ENCODE data around the gene TRIO. TPM values are rescaled to one million over a fixed set of nuclear protein-coding genes. Genes with fewer than 3 reads are reported as not detected.

TRIO gene
- total RNA-seq, 1 experiment from 2014 or later, result 136 TPM

DNA sequence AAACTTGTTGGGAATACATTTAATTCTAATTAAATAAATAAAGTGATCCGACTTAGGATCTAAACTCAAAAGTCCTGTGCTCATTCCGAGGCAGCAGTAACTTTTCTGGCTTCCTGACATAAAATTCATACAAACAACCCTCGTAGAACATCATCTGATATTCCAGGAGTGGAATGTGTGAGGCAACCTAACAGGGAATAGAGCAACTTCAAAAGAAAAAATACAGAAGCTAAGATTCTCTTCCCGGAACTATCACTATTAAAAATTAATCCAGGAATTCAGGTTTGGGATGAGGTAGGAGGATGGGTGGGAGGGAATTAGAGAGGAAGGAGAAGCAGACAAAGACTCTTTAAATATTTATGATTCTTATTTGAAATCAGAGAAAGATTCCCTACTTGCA, 32.9 kb upstream of the TRIO start:
- peaks cover 19% of the 10 kb centered on the region for H3K4me1 Mint-ChIP-seq (ENCODE audit: insufficient read depth, unreplicated experiment)
- H3K27me3 Mint-ChIP-seq (ENCODE audit: insufficient read depth, unreplicated experiment), result no peaks in the 10 kb centered on the region
- CTCF ChIA-PET, result interaction anchor here (0.6 to 2.1 kb wide), 4 partner anchors 16 to 95 kb away, joined by 3 to 8 read pairs (median 4); no protein-coding TSS in a partner anchor
- no peak overlapping the region for H3K27ac Mint-ChIP-seq (ENCODE audit: low read depth, unreplicated experiment)
- no peak for DNase-seq (ENCODE audit: unreplicated experiment)
- H3K36me3 Mint-ChIP-seq (ENCODE audit: insufficient read depth, unreplicated experiment), result no peaks in the 10 kb centered on the region
- POLR2A ChIA-PET, result interaction anchor here (0.5 kb wide), 1 partner anchor 266 kb away, joined by 3 read pairs; no protein-coding TSS in a partner anchor
- TF ChIP-seq, protein P1, sequence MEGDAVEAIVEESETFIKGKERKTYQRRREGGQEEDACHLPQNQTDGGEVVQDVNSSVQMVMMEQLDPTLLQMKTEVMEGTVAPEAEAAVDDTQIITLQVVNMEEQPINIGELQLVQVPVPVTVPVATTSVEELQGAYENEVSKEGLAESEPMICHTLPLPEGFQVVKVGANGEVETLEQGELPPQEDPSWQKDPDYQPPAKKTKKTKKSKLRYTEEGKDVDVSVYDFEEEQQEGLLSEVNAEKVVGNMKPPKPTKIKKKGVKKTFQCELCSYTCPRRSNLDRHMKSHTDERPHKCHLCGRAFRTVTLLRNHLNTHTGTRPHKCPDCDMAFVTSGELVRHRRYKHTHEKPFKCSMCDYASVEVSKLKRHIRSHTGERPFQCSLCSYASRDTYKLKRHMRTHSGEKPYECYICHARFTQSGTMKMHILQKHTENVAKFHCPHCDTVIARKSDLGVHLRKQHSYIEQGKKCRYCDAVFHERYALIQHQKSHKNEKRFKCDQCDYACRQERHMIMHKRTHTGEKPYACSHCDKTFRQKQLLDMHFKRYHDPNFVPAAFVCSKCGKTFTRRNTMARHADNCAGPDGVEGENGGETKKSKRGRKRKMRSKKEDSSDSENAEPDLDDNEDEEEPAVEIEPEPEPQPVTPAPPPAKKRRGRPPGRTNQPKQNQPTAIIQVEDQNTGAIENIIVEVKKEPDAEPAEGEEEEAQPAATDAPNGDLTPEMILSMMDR (IDR thresholded peaks at IDR 0.05; ENCODE audit: unreplicated experiment), result no peak
- intact Hi-C loops (cut with micrococcal nuclease), result no loop called here
- BruUV-seq (replicated peaks), result no TSS peak
- H3K4me3 Mint-ChIP-seq (ENCODE audit: unreplicated experiment), result no peak overlapping the region
- H3K9me3 Mint-ChIP-seq (ENCODE audit: unreplicated experiment), result no peaks in the 10 kb centered on the region

DNA sequence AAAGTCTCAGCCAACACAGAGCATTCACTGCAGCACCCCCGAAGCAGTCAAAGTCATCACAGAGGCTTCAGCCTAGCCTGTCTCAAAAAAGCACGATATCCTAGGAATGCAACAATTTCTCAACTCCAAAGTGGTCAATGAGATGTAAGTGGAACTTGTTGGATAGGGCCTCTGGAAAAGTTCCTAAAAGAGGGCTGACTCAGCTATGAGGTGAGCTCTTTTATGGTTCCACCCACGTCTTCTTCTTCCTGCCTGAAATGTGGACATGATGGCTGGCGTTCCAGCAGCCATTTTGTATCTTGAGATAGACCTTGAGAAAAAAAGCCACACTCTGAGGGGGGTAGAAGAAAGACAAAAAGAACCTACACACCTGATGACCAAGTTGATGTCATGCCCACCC, 32.5 kb upstream of the TRIO start:
- Mint-ChIP-seq H3K36me3 (ENCODE audit: insufficient read depth, unreplicated experiment) (peaks cover 1% of the 10 kb centered on the region), H3K27me3 (ENCODE audit: insufficient read depth, unreplicated experiment) (no peaks in the 10 kb centered on the region), H3K4me1 (ENCODE audit: insufficient read depth, unreplicated experiment) (peaks cover 17% of the 10 kb centered on the region), H3K4me3 (ENCODE audit: unreplicated experiment) (no peak overlapping the region), H3K27ac (ENCODE audit: low read depth, unreplicated experiment) (no peak overlapping the region), H3K9me3 (ENCODE audit: unreplicated experiment) (no peaks in the 10 kb centered on the region)
- no TSS peak for BruUV-seq (replicated peaks)
- intact Hi-C loops (cut with micrococcal nuclease), result no loop called here
- ChIA-PET POLR2A (no interaction called here), CTCF (interaction anchor here (0.6 to 2.2 kb wide), 3 partner anchors 52 to 159 kb away, joined by 4 to 5 read pairs (median 4); no protein-coding TSS in a partner anchor)
- TF ChIP-seq, protein P1 (IDR thresholded peaks at IDR 0.05; ENCODE audit: unreplicated experiment), result no peak
- DNase-seq (ENCODE audit: unreplicated experiment), result peak; percentile 56

DNA sequence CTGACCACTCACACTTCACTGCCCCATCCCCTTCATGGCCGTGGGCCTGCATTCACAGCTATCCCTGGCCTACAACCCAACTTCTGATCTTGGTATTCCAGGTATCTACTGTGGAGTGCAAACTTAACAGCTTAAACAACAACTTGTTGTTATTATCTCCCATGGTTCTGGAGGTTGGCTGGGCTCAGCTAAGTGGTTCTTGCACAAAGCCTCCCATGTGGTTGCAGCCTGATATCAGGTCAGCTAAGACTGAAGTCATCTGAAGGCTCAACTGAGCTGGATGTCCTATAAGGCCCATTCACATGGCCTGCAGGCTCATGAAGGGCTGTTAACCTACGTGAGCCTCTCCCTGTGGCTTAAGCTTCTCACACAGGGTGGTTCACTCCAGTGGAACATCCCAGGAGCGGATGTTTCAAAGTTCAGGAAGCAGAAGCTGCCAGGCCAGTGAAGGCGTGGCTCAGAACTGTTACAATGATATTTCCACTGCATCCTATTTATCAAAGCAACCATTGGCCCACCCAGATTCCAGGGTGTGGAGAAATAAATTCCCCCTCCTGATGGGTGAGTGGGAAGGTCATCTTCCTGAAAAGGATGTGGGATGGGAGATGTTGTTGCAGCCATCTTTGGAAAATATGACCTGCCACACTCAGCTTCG, 30.0 kb upstream of the TRIO start:
- H3K4me1 Mint-ChIP-seq (ENCODE audit: insufficient read depth, unreplicated experiment), result peaks cover 12% of the 10 kb centered on the region
- no peaks in the 10 kb centered on the region for H3K27me3 Mint-ChIP-seq (ENCODE audit: insufficient read depth, unreplicated experiment)
- intact Hi-C loops (cut with micrococcal nuclease), result no loop called here
- H3K9me3 Mint-ChIP-seq (ENCODE audit: unreplicated experiment), result no peaks in the 10 kb centered on the region
- peaks cover 6% of the 10 kb centered on the region for H3K36me3 Mint-ChIP-seq (ENCODE audit: insufficient read depth, unreplicated experiment)
- H3K27ac Mint-ChIP-seq (ENCODE audit: low read depth, unreplicated experiment), result no peak overlapping the region
- H3K4me3 Mint-ChIP-seq (ENCODE audit: unreplicated experiment), result no peak overlapping the region
- POLR2A ChIA-PET, result interaction anchor here (0.8 kb wide), 1 partner anchor 19 kb away, joined by 4 read pairs; no protein-coding TSS in a partner anchor
- CTCF ChIA-PET, result interaction anchor here (0.6 to 1.2 kb wide), 2 partner anchors 77 to 156 kb away, joined by 3 to 4 read pairs; no protein-coding TSS in a partner anchor
- TF ChIP-seq, protein P1 (IDR thresholded peaks at IDR 0.05; ENCODE audit: unreplicated experiment), result no peak
- BruUV-seq (replicated peaks), result no TSS peak
- DNase-seq (ENCODE audit: unreplicated experiment), result no peak

DNA sequence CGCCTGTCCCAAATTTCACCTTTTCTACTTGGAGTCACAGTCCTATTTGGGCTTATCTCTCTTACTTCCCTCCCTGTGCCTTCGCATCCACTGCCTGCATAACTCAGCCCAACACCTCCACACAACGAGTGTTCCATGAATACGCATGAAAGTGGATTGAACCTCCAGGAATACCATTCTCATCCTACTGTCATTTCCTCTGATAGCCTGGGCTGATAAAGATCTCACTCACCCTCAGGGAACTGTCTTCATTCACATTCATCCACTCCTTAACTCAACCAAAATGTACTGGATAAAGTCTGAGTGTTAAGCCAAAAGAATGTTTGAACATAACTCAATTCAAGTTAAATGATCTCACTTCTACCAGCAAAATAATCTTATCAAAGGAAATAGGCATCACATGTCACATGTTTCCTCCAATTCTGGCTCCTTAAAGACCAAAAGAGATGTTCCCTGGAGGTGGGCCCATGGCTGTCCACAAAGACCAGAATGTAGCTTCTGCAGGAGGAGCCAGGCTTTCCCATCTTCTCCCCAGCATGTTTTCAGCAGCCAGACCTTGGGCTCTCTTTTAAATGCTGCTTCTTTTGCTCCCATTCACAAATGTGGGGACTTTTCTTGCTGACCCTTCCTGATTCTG, 28.4 kb upstream of the TRIO start:
- Mint-ChIP-seq H3K4me1 (ENCODE audit: insufficient read depth, unreplicated experiment) (peaks cover 2% of the 10 kb centered on the region), H3K27me3 (ENCODE audit: insufficient read depth, unreplicated experiment) (no peaks in the 10 kb centered on the region), H3K9me3 (ENCODE audit: unreplicated experiment) (no peaks in the 10 kb centered on the region), H3K27ac (ENCODE audit: low read depth, unreplicated experiment) (no peak overlapping the region), H3K4me3 (ENCODE audit: unreplicated experiment) (no peak overlapping the region), H3K36me3 (ENCODE audit: insufficient read depth, unreplicated experiment) (peaks cover 6% of the 10 kb centered on the region)
- BruUV-seq (replicated peaks), result no TSS peak
- CTCF ChIA-PET, result interaction anchor here (1.2 kb wide), 1 partner anchor 155 kb away, joined by 4 read pairs; no protein-coding TSS in a partner anchor
- POLR2A ChIA-PET, result no interaction called here
- no peak for DNase-seq (ENCODE audit: unreplicated experiment)
- TF ChIP-seq, protein P1 (IDR thresholded peaks at IDR 0.05; ENCODE audit: unreplicated experiment), result no peak
- intact Hi-C loops (cut with micrococcal nuclease), result no loop called here

Data from MCF 10A (cell line).